ENCODE data around the gene PPP1CA.

PPP1CA gene

GRCh38 chr11:67397536-67397935, 4.1 kb downstream of the PPP1CA start:
- Histone ChIP-seq H3K36me3 (ENCODE audit: control insufficient read depth, low read length) (peaks cover 80% of the 10 kb centered on the region), H3K9me2 (replicated peaks; ENCODE audit: control insufficient read depth, low read length) (no peaks in the 10 kb centered on the region), H4K20me1 (ENCODE audit: control insufficient read depth, insufficient read depth, low read depth, low read length) (peaks cover 7% of the 10 kb centered on the region; the same call in 1 of the 2 replicates), H3K4me2 (ENCODE audit: low read length) (peak overlapping the region; percentile 44; the same call in 1 of the 2 replicates), H3K79me2 (ENCODE audit: control insufficient read depth, low read length) (peaks cover 76% of the 10 kb centered on the region), H3K27ac (ENCODE audit: low read depth, low read length) (no peak overlapping the region), H3F3A (ENCODE audit: control insufficient read depth, insufficient read depth) (peaks cover 11% of the 10 kb centered on the region; the same call in 1 of the 2 replicates), H3K4me1 (ENCODE audit: control insufficient read depth, low read length) (peaks cover 53% of the 10 kb centered on the region), H3K27me3 (ENCODE audit: control insufficient read depth, low read length) (no peaks in the 10 kb centered on the region), H3K4me3 (ENCODE audit: low read length) (no peak overlapping the region), H3K9me3 (ENCODE audit: control insufficient read depth, insufficient read depth, low read length) (no peaks in the 10 kb centered on the region)
- TF ChIP-seq EZH2phosphoT487 (IDR thresholded peaks at IDR 0.05; ENCODE audit: borderline replicate concordance, low read length): no peak
- TF ChIP-seq, protein P1, sequence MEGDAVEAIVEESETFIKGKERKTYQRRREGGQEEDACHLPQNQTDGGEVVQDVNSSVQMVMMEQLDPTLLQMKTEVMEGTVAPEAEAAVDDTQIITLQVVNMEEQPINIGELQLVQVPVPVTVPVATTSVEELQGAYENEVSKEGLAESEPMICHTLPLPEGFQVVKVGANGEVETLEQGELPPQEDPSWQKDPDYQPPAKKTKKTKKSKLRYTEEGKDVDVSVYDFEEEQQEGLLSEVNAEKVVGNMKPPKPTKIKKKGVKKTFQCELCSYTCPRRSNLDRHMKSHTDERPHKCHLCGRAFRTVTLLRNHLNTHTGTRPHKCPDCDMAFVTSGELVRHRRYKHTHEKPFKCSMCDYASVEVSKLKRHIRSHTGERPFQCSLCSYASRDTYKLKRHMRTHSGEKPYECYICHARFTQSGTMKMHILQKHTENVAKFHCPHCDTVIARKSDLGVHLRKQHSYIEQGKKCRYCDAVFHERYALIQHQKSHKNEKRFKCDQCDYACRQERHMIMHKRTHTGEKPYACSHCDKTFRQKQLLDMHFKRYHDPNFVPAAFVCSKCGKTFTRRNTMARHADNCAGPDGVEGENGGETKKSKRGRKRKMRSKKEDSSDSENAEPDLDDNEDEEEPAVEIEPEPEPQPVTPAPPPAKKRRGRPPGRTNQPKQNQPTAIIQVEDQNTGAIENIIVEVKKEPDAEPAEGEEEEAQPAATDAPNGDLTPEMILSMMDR (IDR thresholded peaks at IDR 0.05; ENCODE audit: low read depth, low read length, poor library complexity, severe bottlenecking): no peak

DNA sequence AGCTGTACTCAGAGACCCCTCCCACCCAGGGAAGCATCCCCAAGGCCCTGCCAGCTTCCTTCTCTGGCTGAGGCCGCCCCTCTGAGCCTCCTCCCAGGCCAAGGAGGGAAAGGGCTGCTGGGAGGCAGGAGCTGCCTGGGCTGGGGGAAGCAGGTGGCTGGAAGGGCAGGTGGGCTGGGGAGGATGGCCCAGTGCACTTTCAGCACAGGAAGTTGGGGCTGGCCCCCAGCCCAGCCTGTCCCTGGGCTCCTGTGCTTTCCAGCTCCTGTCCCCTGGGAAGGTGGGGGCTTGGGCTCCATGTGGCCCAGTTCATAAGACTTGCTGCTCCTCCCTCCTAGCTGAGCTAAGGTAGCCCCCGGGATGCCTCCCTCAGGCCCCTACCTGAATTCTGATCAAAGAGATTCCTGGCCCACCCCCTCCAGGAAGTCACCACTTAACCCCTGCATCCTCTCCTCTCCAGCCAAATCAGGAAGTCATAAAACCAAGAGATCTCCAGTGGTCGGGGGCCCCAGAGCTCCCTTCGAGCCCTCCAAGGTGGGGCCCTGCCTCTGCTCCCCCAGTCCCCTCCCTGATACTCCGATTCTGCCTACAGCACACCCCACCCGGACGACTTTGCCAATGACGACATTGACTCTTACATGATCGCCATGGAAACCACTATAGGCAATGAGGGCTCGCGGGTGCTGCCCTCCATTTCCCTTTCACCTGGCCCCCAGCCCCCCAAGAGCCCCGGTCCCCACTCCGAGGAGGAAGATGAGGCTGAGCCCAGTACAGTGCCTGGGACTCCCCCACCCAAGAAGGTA, 4.9 kb downstream of the PPP1CA start:
- Histone ChIP-seq H3K4me3 (ENCODE audit: low read length) (no peak overlapping the region; the same call in 1 of the 2 replicates), H3K4me2 (ENCODE audit: low read length) (peak overlapping the region; percentile 44; the same call in 1 of the 2 replicates), H3K4me1 (ENCODE audit: control insufficient read depth, low read length) (peaks cover 48% of the 10 kb centered on the region), H3K27me3 (ENCODE audit: control insufficient read depth, low read length) (no peaks in the 10 kb centered on the region), H3F3A (ENCODE audit: control insufficient read depth, insufficient read depth) (peaks cover 8% of the 10 kb centered on the region; the same call in 1 of the 2 replicates), H3K79me2 (ENCODE audit: control insufficient read depth, low read length) (peaks cover 83% of the 10 kb centered on the region), H3K9me3 (ENCODE audit: control insufficient read depth, insufficient read depth, low read length) (no peaks in the 10 kb centered on the region), H3K9me2 (replicated peaks; ENCODE audit: control insufficient read depth, low read length) (no peaks in the 10 kb centered on the region), H3K36me3 (ENCODE audit: control insufficient read depth, low read length) (peaks cover 85% of the 10 kb centered on the region), H3K27ac (ENCODE audit: low read depth, low read length) (peak overlapping the region; percentile 32; the same call in 1 of the 2 replicates), H4K20me1 (ENCODE audit: control insufficient read depth, insufficient read depth, low read depth, low read length) (peaks cover 7% of the 10 kb centered on the region; the same call in 1 of the 2 replicates)
- TF ChIP-seq EZH2phosphoT487 (IDR thresholded peaks at IDR 0.05; ENCODE audit: borderline replicate concordance, low read length): no peak
- TF ChIP-seq, protein P1 (IDR thresholded peaks at IDR 0.05; ENCODE audit: low read depth, low read length, poor library complexity, severe bottlenecking): no peak

GRCh38 chr11:67396259-67396581, 5.4 kb downstream of the PPP1CA start:
- Histone ChIP-seq H3K79me2 (ENCODE audit: control insufficient read depth, low read length) (peaks cover 83% of the 10 kb centered on the region), H3K27me3 (ENCODE audit: control insufficient read depth, low read length) (no peaks in the 10 kb centered on the region), H3K9me2 (replicated peaks; ENCODE audit: control insufficient read depth, low read length) (no peaks in the 10 kb centered on the region), H3K9me3 (ENCODE audit: control insufficient read depth, insufficient read depth, low read length) (no peaks in the 10 kb centered on the region), H3K36me3 (ENCODE audit: control insufficient read depth, low read length) (peaks cover 84% of the 10 kb centered on the region), H3K4me1 (ENCODE audit: control insufficient read depth, low read length) (peaks cover 48% of the 10 kb centered on the region), H3K4me2 (ENCODE audit: low read length) (peak overlapping the region; percentile 44; the same call in 1 of the 2 replicates), H3K4me3 (ENCODE audit: low read length) (no peak overlapping the region), H3F3A (ENCODE audit: control insufficient read depth, insufficient read depth) (peaks cover 8% of the 10 kb centered on the region; the same call in 1 of the 2 replicates), H4K20me1 (ENCODE audit: control insufficient read depth, insufficient read depth, low read depth, low read length) (peaks cover 7% of the 10 kb centered on the region; the same call in 1 of the 2 replicates), H3K27ac (ENCODE audit: low read depth, low read length) (peak overlapping the region; percentile 32; the same call in 1 of the 2 replicates)
- TF ChIP-seq EZH2phosphoT487 (IDR thresholded peaks at IDR 0.05; ENCODE audit: borderline replicate concordance, low read length): no peak
- TF ChIP-seq, protein P1 (IDR thresholded peaks at IDR 0.05; ENCODE audit: low read depth, low read length, poor library complexity, severe bottlenecking): no peak

Data from DOHH2 (cell line).